Testis (tissue), 2 donors: ENCODE data around the gene SRGAP1.

ENCODE experiments used
- CTCF ChIP-seq, 3 experiments: fragments of 450-650 bp in 2 of 3; fragments of 200-600 bp in 1 of 3; sonication (generic) in 1 of 3; IDR thresholded peaks; one replicate each; pipeline ENCODE4 v1.5.1; 2016 to 2019; ENCODE audit warnings: antibody characterized with exemption in 3 of 3, mild to moderate bottlenecking in 2 of 3, moderate library complexity in 1 of 3
- POLR2A ChIP-seq: fragments of 450-650 bp; IDR thresholded peaks from one replicate; pipeline ENCODE4 v1.6.1; 2017; ENCODE audit warnings: antibody characterized with exemption, mild to moderate bottlenecking, moderate library complexity

GRCh38 chr12:63998584-63998983 is 154.1 kb downstream of the SRGAP1 start:
- TF ChIP-seq POLR2A (no peak), CTCF (IDR thresholded peaks at IDR 0.05) (no peak)
